Measurements from ENCODE around the gene C11orf97. TPM values are rescaled to one million over a fixed set of nuclear protein-coding genes. Genes with fewer than 3 reads are reported as not detected.

C11orf97 gene
- total and polyA plus RNA-seq, 9 of the 15 experiments (the other 6 are each of a cell fraction or from before 2014, with no cell fraction given): not detected

DNA sequence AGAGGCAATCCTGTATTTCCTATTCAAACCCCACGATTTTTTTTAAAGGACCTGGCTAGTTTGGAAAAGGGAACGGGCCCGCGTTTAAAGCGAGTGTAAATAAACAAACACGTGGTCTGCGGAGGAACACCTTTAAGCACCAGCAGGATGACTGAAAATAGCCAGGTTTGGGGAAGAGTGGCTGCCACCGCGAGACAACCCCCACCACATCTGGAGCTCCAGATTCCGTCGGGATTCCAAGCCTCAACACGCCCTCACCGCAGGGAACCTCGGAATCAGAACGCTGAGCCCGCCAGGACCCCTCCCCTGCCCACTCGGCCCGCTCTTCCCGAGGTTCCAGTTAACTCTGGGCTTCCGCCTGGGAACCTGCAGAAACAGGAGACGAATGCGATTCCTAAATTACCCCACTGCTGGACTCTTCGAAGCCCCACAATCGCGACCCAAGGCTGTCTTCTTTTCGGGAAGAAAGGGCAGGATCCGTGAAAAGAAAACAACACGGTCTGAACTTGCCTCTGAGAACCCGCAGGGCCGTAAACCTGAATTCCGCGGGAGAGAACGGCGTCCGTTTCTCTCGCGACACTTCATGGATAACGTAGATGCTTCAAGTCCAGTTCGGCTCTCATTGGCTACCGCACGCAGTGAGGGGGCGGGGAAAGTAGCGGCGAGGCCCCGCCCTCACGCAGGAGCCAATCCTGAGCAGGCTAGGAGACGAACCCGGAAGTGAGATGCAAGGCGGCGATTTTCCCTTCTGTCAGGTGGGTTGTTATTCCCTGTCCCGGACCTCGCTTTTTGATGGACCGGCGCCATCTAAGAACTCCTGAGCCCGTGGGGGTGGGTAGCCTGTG, 18.8 kb upstream of the C11orf97 start, which contains the start of the genes ANKRD49 and MRE11 (continued):
- TF ChIP-seq, protein P1, sequence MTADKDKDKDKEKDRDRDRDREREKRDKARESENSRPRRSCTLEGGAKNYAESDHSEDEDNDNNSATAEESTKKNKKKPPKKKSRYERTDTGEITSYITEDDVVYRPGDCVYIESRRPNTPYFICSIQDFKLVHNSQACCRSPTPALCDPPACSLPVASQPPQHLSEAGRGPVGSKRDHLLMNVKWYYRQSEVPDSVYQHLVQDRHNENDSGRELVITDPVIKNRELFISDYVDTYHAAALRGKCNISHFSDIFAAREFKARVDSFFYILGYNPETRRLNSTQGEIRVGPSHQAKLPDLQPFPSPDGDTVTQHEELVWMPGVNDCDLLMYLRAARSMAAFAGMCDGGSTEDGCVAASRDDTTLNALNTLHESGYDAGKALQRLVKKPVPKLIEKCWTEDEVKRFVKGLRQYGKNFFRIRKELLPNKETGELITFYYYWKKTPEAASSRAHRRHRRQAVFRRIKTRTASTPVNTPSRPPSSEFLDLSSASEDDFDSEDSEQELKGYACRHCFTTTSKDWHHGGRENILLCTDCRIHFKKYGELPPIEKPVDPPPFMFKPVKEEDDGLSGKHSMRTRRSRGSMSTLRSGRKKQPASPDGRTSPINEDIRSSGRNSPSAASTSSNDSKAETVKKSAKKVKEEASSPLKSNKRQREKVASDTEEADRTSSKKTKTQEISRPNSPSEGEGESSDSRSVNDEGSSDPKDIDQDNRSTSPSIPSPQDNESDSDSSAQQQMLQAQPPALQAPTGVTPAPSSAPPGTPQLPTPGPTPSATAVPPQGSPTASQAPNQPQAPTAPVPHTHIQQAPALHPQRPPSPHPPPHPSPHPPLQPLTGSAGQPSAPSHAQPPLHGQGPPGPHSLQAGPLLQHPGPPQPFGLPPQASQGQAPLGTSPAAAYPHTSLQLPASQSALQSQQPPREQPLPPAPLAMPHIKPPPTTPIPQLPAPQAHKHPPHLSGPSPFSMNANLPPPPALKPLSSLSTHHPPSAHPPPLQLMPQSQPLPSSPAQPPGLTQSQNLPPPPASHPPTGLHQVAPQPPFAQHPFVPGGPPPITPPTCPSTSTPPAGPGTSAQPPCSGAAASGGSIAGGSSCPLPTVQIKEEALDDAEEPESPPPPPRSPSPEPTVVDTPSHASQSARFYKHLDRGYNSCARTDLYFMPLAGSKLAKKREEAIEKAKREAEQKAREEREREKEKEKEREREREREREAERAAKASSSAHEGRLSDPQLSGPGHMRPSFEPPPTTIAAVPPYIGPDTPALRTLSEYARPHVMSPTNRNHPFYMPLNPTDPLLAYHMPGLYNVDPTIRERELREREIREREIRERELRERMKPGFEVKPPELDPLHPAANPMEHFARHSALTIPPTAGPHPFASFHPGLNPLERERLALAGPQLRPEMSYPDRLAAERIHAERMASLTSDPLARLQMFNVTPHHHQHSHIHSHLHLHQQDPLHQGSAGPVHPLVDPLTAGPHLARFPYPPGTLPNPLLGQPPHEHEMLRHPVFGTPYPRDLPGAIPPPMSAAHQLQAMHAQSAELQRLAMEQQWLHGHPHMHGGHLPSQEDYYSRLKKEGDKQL (CRISPR knock-in tag; IDR thresholded peaks at IDR 0.05; ENCODE audit: borderline replicate concordance): no peak
- TF ChIP-seq KHSRP (IDR thresholded peaks at IDR 0.05) (no peak), TBL1XR1 (IDR thresholded peaks at IDR 0.05; ENCODE audit: low read length in 2 of 2) (no peak), TAF1 (IDR thresholded peaks at IDR 0.05; ENCODE audit: control insufficient read depth, extremely low read depth, insufficient read depth, low read length, severe bottlenecking) (peak; percentile 66), HMG20A (CRISPR knock-in tag; conservative IDR thresholded peaks at IDR 0.05) (no peak), EP400 (IDR thresholded peaks at IDR 0.05) (peak; percentile 86), CXXC5 (CRISPR knock-in tag; IDR thresholded peaks at IDR 0.05) (peak; percentile 99), SAP30 (IDR thresholded peaks at IDR 0.05; ENCODE audit: borderline replicate concordance, insufficient read depth, low read depth, low read length, poor library complexity, severe bottlenecking) (peak; percentile 44), TEAD4 (IDR thresholded peaks at IDR 0.05; ENCODE audit: low read length) (peak; percentile 57), TEAD4 (CRISPR knock-in tag; IDR thresholded peaks at IDR 0.05; ENCODE audit: borderline replicate concordance) (0 out of 2 replicates have a peak, but pooled peaks have one; percentile 70)
- TF ChIP-seq, protein P2, sequence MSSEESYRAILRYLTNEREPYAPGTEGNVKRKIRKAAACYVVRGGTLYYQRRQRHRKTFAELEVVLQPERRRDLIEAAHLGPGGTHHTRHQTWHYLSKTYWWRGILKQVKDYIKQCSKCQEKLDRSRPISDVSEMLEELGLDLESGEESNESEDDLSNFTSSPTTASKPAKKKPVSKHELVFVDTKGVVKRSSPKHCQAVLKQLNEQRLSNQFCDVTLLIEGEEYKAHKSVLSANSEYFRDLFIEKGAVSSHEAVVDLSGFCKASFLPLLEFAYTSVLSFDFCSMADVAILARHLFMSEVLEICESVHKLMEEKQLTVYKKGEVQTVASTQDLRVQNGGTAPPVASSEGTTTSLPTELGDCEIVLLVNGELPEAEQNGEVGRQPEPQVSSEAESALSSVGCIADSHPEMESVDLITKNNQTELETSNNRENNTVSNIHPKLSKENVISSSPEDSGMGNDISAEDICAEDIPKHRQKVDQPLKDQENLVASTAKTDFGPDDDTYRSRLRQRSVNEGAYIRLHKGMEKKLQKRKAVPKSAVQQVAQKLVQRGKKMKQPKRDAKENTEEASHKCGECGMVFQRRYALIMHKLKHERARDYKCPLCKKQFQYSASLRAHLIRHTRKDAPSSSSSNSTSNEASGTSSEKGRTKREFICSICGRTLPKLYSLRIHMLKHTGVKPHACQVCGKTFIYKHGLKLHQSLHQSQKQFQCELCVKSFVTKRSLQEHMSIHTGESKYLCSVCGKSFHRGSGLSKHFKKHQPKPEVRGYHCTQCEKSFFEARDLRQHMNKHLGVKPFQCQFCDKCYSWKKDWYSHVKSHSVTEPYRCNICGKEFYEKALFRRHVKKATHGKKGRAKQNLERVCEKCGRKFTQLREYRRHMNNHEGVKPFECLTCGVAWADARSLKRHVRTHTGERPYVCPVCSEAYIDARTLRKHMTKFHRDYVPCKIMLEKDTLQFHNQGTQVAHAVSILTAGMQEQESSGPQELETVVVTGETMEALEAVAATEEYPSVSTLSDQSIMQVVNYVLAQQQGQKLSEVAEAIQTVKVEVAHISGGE (CRISPR knock-in tag; IDR thresholded peaks at IDR 0.05): 0 out of 6 replicates have a peak, but pooled peaks of 2 of the 3 experiments have one; percentile 16 to 27
- TF ChIP-seq, protein P3, sequence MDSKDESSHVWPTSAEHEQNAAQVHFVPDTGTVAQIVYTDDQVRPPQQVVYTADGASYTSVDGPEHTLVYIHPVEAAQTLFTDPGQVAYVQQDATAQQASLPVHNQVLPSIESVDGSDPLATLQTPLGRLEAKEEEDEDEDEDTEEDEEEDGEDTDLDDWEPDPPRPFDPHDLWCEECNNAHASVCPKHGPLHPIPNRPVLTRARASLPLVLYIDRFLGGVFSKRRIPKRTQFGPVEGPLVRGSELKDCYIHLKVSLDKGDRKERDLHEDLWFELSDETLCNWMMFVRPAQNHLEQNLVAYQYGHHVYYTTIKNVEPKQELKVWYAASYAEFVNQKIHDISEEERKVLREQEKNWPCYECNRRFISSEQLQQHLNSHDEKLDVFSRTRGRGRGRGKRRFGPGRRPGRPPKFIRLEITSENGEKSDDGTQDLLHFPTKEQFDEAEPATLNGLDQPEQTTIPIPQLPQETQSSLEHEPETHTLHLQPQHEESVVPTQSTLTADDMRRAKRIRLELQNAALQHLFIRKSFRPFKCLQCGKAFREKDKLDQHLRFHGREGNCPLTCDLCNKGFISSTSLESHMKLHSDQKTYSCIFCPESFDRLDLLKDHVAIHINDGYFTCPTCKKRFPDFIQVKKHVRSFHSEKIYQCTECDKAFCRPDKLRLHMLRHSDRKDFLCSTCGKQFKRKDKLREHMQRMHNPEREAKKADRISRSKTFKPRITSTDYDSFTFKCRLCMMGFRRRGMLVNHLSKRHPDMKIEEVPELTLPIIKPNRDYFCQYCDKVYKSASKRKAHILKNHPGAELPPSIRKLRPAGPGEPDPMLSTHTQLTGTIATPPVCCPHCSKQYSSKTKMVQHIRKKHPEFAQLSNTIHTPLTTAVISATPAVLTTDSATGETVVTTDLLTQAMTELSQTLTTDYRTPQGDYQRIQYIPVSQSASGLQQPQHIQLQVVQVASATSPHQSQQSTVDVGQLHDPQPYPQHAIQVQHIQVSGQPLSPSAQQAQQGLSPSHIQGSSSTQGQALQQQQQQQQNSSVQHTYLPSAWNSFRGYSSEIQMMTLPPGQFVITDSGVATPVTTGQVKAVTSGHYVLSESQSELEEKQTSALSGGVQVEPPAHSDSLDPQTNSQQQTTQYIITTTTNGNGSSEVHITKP (IDR thresholded peaks at IDR 0.05; ENCODE audit: partially characterized antibody): no peak
